Nephron progenitor cell (in vitro differentiated cells): ENCODE measurements around the gene CUBN.
A peak's percentile ranks its signal among the peaks of the same experiment; 100 is the strongest.

ENCODE experiments used
- DNase-seq: peaks from one replicate; pipeline ENCODE4 v3.0.0; 2021
- H3K27ac Mint-ChIP-seq: 2 replicates; pipeline ENCODE4 v1.8.0; 2021; ENCODE audit warnings: mild to moderate bottlenecking, moderate library complexity, mixed read lengths
- H3K27me3 Mint-ChIP-seq: 2 replicates; pipeline ENCODE4 v1.8.0; 2021; ENCODE audit warnings: mild to moderate bottlenecking, low read depth, mixed read lengths; ENCODE audit not compliant: poor library complexity
- H3K36me3 Mint-ChIP-seq: 2 replicates; pipeline ENCODE4 v1.8.0; 2021; ENCODE audit warnings: low read depth, mixed read lengths
- H3K4me1 Mint-ChIP-seq: 2 replicates; pipeline ENCODE4 v1.8.0; 2021; ENCODE audit warnings: mixed read lengths
- H3K4me3 Mint-ChIP-seq: 2 replicates; pipeline ENCODE4 v1.8.0; 2021; ENCODE audit warnings: mild to moderate bottlenecking, moderate library complexity, mixed read lengths
- H3K9me3 Mint-ChIP-seq: 2 replicates; pipeline ENCODE4 v1.8.0; 2021; ENCODE audit warnings: mild to moderate bottlenecking, moderate library complexity, mixed read lengths
- TF ChIP-seq, protein P1 (sequence below): fragments of 200-600 bp; sonication (generic); IDR thresholded peaks from 2 replicates; pipeline ENCODE4 v1.5.0; 2021; ENCODE audit warnings: antibody characterized with exemption

Gene CUBN

DNA sequence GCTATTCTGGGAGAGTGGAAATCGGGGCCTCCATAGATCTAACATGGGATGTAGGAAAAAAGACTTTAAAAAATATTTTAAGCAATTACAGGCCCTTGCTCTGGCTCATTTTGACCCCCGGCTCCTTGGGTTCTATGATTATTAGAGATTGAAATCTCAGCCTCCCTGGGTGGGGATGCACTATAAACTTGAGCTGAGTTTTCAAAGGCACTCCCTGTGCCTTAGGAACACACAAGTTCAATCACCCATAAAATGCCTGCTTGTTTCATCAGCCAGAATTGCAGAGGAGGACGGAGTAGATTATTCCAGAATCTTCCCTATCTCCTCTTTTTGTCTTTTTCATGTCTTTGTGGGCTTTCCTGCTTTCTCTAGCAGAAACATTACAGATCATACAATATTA lies 145.4 kb downstream of the CUBN start:
- TF ChIP-seq, protein P1, sequence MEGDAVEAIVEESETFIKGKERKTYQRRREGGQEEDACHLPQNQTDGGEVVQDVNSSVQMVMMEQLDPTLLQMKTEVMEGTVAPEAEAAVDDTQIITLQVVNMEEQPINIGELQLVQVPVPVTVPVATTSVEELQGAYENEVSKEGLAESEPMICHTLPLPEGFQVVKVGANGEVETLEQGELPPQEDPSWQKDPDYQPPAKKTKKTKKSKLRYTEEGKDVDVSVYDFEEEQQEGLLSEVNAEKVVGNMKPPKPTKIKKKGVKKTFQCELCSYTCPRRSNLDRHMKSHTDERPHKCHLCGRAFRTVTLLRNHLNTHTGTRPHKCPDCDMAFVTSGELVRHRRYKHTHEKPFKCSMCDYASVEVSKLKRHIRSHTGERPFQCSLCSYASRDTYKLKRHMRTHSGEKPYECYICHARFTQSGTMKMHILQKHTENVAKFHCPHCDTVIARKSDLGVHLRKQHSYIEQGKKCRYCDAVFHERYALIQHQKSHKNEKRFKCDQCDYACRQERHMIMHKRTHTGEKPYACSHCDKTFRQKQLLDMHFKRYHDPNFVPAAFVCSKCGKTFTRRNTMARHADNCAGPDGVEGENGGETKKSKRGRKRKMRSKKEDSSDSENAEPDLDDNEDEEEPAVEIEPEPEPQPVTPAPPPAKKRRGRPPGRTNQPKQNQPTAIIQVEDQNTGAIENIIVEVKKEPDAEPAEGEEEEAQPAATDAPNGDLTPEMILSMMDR, result no peak
- peaks cover 28% of the 10 kb centered on the region for H3K4me1 Mint-ChIP-seq
- no peak overlapping the region for H3K4me3 Mint-ChIP-seq
- H3K9me3 Mint-ChIP-seq, result peaks cover 22% of the 10 kb centered on the region
- H3K36me3 Mint-ChIP-seq, result no peaks in the 10 kb centered on the region
- DNase-seq, result no peak
- H3K27me3 Mint-ChIP-seq, result peaks cover 8% of the 10 kb centered on the region
- H3K27ac Mint-ChIP-seq, result no peak overlapping the region

DNA sequence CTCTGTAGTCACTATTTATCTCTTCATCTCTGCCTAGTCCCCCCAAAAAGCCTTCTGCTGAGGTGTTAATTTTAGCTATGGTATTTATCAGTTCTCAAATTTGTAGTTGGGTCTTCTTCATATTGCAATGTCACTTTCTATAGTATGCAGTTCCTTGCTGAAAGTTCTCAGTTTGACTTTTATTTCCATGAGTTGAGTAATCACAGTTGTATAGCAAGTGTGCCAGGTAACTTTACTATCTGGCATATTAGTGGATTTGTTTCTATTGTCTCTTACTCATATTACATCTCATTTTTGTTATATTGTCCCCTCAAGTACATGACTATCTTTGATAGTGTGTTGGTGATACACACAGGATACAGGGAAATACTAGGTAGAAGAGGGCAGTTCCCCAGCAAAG lies 152.8 kb downstream of the CUBN start:
- peaks cover 15% of the 10 kb centered on the region for H3K36me3 Mint-ChIP-seq
- H3K27ac Mint-ChIP-seq, result no peak overlapping the region
- TF ChIP-seq, protein P1, result no peak
- H3K4me1 Mint-ChIP-seq, result peaks cover 13% of the 10 kb centered on the region
- peaks cover 8% of the 10 kb centered on the region for H3K27me3 Mint-ChIP-seq
- DNase-seq, result no peak
- no peak overlapping the region for H3K4me3 Mint-ChIP-seq
- H3K9me3 Mint-ChIP-seq, result peaks cover 45% of the 10 kb centered on the region

DNA sequence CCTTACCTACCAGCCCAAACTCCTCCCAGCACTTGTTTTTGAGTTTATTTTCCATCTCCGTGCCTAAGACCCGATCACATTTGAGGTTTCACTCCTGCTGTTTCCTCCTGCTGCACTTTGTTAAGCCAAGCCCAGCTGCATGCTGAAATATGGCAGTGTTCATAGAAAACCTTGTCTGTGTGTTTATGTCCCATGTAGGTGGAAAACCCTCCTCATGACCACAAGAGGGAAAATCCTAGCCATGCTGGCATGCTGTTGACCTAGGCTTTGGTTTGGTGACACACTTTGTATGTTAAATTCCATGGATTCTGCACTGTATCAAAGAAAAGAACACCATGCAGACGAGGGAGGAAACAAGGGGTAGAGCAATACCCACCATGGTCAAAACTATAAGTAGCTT lies 154.4 kb downstream of the CUBN start:
- peaks cover 14% of the 10 kb centered on the region for H3K4me1 Mint-ChIP-seq
- no peak for DNase-seq
- H3K4me3 Mint-ChIP-seq, result no peak overlapping the region
- no peaks in the 10 kb centered on the region for H3K27me3 Mint-ChIP-seq
- no peak overlapping the region for H3K27ac Mint-ChIP-seq
- H3K9me3 Mint-ChIP-seq, result peaks cover 36% of the 10 kb centered on the region
- H3K36me3 Mint-ChIP-seq, result peaks cover 15% of the 10 kb centered on the region
- TF ChIP-seq, protein P1, result no peak

DNA sequence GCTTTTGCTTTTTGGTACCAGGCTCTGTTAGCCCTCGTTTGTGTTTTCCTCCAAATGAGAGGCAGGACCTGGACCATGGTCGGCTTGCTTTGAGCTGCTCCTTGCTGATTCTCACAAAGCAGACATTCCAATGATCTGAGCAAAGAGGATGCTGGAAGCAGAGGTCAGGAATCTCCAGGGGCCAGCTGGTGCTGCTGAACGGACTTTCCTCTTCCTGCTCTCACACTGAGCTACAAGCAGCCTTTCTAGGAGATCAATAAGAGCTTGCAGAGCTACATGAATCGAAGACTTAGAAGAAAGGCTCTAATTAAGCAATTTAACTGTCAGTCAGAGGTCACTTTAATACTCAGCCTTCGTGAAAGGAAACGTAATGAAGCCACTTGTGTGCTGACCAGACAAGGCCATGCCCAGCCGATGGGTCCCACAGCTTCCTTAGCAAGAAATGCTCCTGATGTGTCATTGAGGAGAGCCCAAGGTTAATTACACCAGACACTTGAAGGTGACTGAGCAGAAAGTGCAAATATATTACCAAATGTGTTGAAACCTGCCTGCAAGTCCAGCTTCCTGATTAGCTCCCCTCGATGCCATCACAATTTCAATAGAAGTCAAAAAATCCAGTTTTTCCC lies 161.1 kb downstream of the CUBN start:
- peak; percentile 34 for DNase-seq
- Mint-ChIP-seq H3K27ac (peak overlapping the region; percentile 97), H3K27me3 (no peaks in the 10 kb centered on the region), H3K9me3 (no peaks in the 10 kb centered on the region), H3K4me1 (peaks cover 48% of the 10 kb centered on the region), H3K4me3 (no peak overlapping the region), H3K36me3 (no peaks in the 10 kb centered on the region)
- TF ChIP-seq, protein P1, result no peak

DNA sequence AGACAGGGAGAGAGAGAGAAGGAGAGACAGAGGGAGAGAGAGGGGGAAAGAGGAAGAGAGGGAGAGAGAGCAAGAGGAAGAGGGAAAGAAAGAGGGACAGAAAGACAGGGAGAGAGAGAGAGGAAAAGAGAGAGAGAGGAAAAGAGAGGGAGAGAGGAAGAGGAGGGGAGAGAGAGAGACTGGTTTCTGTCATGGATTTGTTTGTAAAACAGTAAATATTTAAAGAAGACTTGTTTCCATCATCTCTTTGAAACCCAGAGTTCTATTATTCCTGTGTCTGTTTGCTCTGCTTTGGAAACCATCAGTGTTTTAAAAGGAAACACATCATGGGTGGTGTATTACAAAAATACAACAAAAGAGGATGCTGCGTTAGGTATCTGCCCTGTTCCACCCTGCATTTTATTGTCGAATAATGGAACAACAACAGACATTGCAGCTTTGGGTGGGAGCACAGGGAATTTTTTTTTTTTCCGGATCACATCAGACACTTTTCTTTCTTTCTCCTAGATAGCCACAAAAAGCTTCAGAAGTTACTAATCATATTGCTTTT lies 161.7 kb downstream of the CUBN start:
- Mint-ChIP-seq H3K4me1 (peaks cover 48% of the 10 kb centered on the region), H3K27me3 (no peaks in the 10 kb centered on the region), H3K27ac (peak overlapping the region; percentile 97), H3K9me3 (no peaks in the 10 kb centered on the region), H3K36me3 (no peaks in the 10 kb centered on the region), H3K4me3 (peak overlapping the region; percentile 20)
- no peak for DNase-seq
- TF ChIP-seq, protein P1, result no peak
